Measurements from ENCODE around the gene LRSAM1. TPM values are rescaled to one million over a fixed set of nuclear protein-coding genes. Genes with fewer than 3 reads are reported as not detected.

The LRSAM1 gene
- total and polyA plus RNA-seq, 2 of the 8 experiments (the other 6 are each of a cell fraction or from before 2014, with no cell fraction given), result 9.7 to 18.3 TPM

GRCh38 chr9:127470662-127471061, 19.4 kb downstream of the LRSAM1 start (continued):
- TF ChIP-seq SP4 (IDR thresholded peaks at IDR 0.05; ENCODE audit: low read length) (no peak), GABPA (IDR thresholded peaks at IDR 0.05; ENCODE audit: borderline replicate concordance, insufficient read depth, low read length) (no peak), CBX5 (IDR thresholded peaks at IDR 0.05; ENCODE audit: low read depth, low read length) (no peak), CEBPB (IDR thresholded peaks at IDR 0.05; ENCODE audit: low read depth, low read length) (no peak), HDAC6 (IDR thresholded peaks at IDR 0.05; ENCODE audit: low read depth, low read length) (no peak)

Data from H1 (cell line).